Measurements from ENCODE around the gene TRIO.
"Not testable (repeated sequence)": the region's sequence is repeated elsewhere in the genome, so short reads cannot be mapped to it uniquely, and the experiment has no call there.

The TRIO gene

GRCh38 chr5:14432931-14433589 is 289.9 kb downstream of the TRIO start:
- no peak for DNase-seq (ENCODE audit: low read depth, low spot score)

GRCh38 chr5:14435481-14435880 is 292.3 kb downstream of the TRIO start:
- DNase-seq (ENCODE audit: low read depth, low spot score): no peak

- not testable (repeated sequence) for DNase-seq (ENCODE audit: low read depth, low spot score)
These were observed 293.0 kb downstream of the TRIO start for GRCh38 chr5:14436122-14436521.

GRCh38 chr5:14436801-14437542 is 293.8 kb downstream of the TRIO start:
- no peak for DNase-seq (ENCODE audit: low read depth, low spot score)

GRCh38 chr5:14438195-14438606 is 295.1 kb downstream of the TRIO start:
- DNase-seq (ENCODE audit: low read depth, low spot score): no peak

- no peak for DNase-seq (ENCODE audit: low read depth, low spot score)
These were observed 296.1 kb downstream of the TRIO start for GRCh38 chr5:14439087-14439871.

- no peak for DNase-seq (ENCODE audit: low read depth, low spot score)
These were observed 297.1 kb downstream of the TRIO start for GRCh38 chr5:14440223-14440581.

- no peak for DNase-seq (ENCODE audit: low read depth, low spot score)
These were observed 297.7 kb downstream of the TRIO start for GRCh38 chr5:14440582-14441431.

GRCh38 chr5:14441641-14442040 is 298.5 kb downstream of the TRIO start:
- no peak for DNase-seq (ENCODE audit: low read depth, low spot score)

- no peak for DNase-seq (ENCODE audit: low read depth, low spot score)
These were observed 299.4 kb downstream of the TRIO start for GRCh38 chr5:14442536-14442935.

GRCh38 chr5:14443671-14444093 is 300.5 kb downstream of the TRIO start:
- no peak for DNase-seq (ENCODE audit: low read depth, low spot score)

- DNase-seq (ENCODE audit: low read depth, low spot score): no peak
These were observed 301.0 kb downstream of the TRIO start for GRCh38 chr5:14444161-14444560.

- no peak for DNase-seq (ENCODE audit: low read depth, low spot score)
These were observed 301.9 kb downstream of the TRIO start for GRCh38 chr5:14445013-14445412.

- peak; percentile 87 for DNase-seq (ENCODE audit: low read depth, low spot score)
These were observed 302.6 kb downstream of the TRIO start for GRCh38 chr5:14445576-14446290.

GRCh38 chr5:14447958-14448911 is 305.1 kb downstream of the TRIO start:
- DNase-seq (ENCODE audit: low read depth, low spot score): no peak

- peak; percentile 53 for DNase-seq (ENCODE audit: low read depth, low spot score)
These were observed 306.0 kb downstream of the TRIO start for GRCh38 chr5:14449052-14449661.

- no peak for DNase-seq (ENCODE audit: low read depth, low spot score)
These were observed 306.9 kb downstream of the TRIO start for GRCh38 chr5:14450018-14450524.

- no peak for DNase-seq (ENCODE audit: low read depth, low spot score)
These were observed 307.6 kb downstream of the TRIO start for GRCh38 chr5:14450742-14451141.

GRCh38 chr5:14451871-14452270 is 308.7 kb downstream of the TRIO start:
- no peak for DNase-seq (ENCODE audit: low read depth, low spot score)
